HEK293 (cell line): ENCODE data around the gene HRAS.

ENCODE experiments used
- GLIS1 ChIP-seq: fragments of 450-650 bp; formaldehyde crosslinking; IDR thresholded peaks from 2 replicates; pipeline ENCODE4 v1.5.1; 2016; ENCODE audit warnings: missing biosample characterization, missing genetic modification characterization
- KLF16 ChIP-seq: fragments of 450-650 bp; formaldehyde crosslinking; IDR thresholded peaks from 2 replicates; pipeline ENCODE4 v1.5.1; 2017; ENCODE audit warnings: missing biosample characterization, missing genetic modification characterization
- KLF8 ChIP-seq: fragments of 450-650 bp; formaldehyde crosslinking; IDR thresholded peaks from 2 replicates; pipeline ENCODE4 v1.5.1; 2016; ENCODE audit warnings: missing biosample characterization, missing genetic modification characterization
- OSR2 ChIP-seq: fragments of 450-650 bp; formaldehyde crosslinking; IDR thresholded peaks from 2 replicates; pipeline ENCODE4 v1.5.1; 2016; ENCODE audit warnings: missing biosample characterization, missing genetic modification characterization
- PRDM1 ChIP-seq: fragments of 450-650 bp; formaldehyde crosslinking; IDR thresholded peaks from 2 replicates; pipeline ENCODE4; 2016; ENCODE audit warnings: missing biosample characterization, missing genetic modification characterization
- YY2 ChIP-seq: fragments of 450-650 bp; formaldehyde crosslinking; IDR thresholded peaks from 2 replicates; pipeline ENCODE4 v1.5.1; 2016; ENCODE audit warnings: missing biosample characterization, missing genetic modification characterization
- ZBTB11 ChIP-seq: fragments of 450-650 bp; formaldehyde crosslinking; conservative IDR thresholded peaks from 2 replicates; pipeline ENCODE4 v1.5.1; 2016; ENCODE audit warnings: low read depth, missing biosample characterization, missing genetic modification characterization
- ZBTB21 ChIP-seq: fragments of 450-650 bp; formaldehyde crosslinking; IDR thresholded peaks from 2 replicates; pipeline ENCODE4 v1.5.1; 2017; ENCODE audit warnings: missing biosample characterization, missing genetic modification characterization
- ZBTB26 ChIP-seq: fragments of 450-650 bp; formaldehyde crosslinking; optimal IDR thresholded peaks from 2 replicates; pipeline ENCODE3; 2016; ENCODE audit warnings: missing biosample characterization, mild to moderate bottlenecking, missing genetic modification characterization
- ZIC2 ChIP-seq: fragments of 450-650 bp; formaldehyde crosslinking; IDR thresholded peaks from 2 replicates; pipeline ENCODE4 v1.5.1; 2016; ENCODE audit warnings: missing biosample characterization, missing genetic modification characterization
- ZNF10 ChIP-seq: fragments of 450-650 bp; formaldehyde crosslinking; IDR thresholded peaks from 2 replicates; pipeline ENCODE4 v1.5.1; 2017; ENCODE audit warnings: missing biosample characterization, missing genetic modification characterization
- ZNF121 ChIP-seq: fragments of 450-650 bp; formaldehyde crosslinking; IDR thresholded peaks from 2 replicates; pipeline ENCODE4 v1.5.1; 2016; ENCODE audit warnings: missing biosample characterization, missing genetic modification characterization
- ZNF211 ChIP-seq: fragments of 450-650 bp; formaldehyde crosslinking; IDR thresholded peaks from 2 replicates; pipeline ENCODE4 v1.5.1; 2016; ENCODE audit warnings: low read depth, missing biosample characterization, missing genetic modification characterization
- ZNF341 ChIP-seq: fragments of 450-650 bp; formaldehyde crosslinking; IDR thresholded peaks from 2 replicates; pipeline ENCODE4; 2016; ENCODE audit warnings: low read depth, missing biosample characterization, missing genetic modification characterization
- ZNF473 ChIP-seq: fragments of 450-650 bp; formaldehyde crosslinking; IDR thresholded peaks from 2 replicates; pipeline ENCODE4 v1.5.1; 2017; ENCODE audit warnings: missing biosample characterization, missing genetic modification characterization
- ZNF513 ChIP-seq: fragments of 450-650 bp; IDR thresholded peaks from 2 replicates; pipeline ENCODE4 v1.5.1; 2018; ENCODE audit warnings: missing biosample characterization, missing genetic modification characterization
- ZNF518A ChIP-seq: fragments of 450-650 bp; formaldehyde crosslinking; conservative IDR thresholded peaks from 2 replicates; pipeline ENCODE4 v1.5.1; 2016; ENCODE audit warnings: low read depth, missing biosample characterization, missing genetic modification characterization
- ZNF544 ChIP-seq: fragments of 450-650 bp; formaldehyde crosslinking; IDR thresholded peaks from 2 replicates; pipeline ENCODE4 v1.5.0; 2017; ENCODE audit warnings: missing biosample characterization, missing genetic modification characterization
- ZNF580 ChIP-seq: fragments of 450-650 bp; formaldehyde crosslinking; IDR thresholded peaks from 2 replicates; pipeline ENCODE4 v1.5.1; 2016; ENCODE audit warnings: missing biosample characterization, missing genetic modification characterization
- ZNF610 ChIP-seq: fragments of 450-650 bp; formaldehyde crosslinking; IDR thresholded peaks from 2 replicates; pipeline ENCODE4 v1.5.1; 2016; ENCODE audit warnings: missing biosample characterization, missing genetic modification characterization, borderline replicate concordance
- ZNF654 ChIP-seq: fragments of 450-650 bp; formaldehyde crosslinking; IDR thresholded peaks from 2 replicates; pipeline ENCODE4 v1.5.1; 2016; ENCODE audit warnings: low read depth, missing biosample characterization, missing genetic modification characterization
- ZNF658 ChIP-seq: fragments of 450-650 bp; formaldehyde crosslinking; IDR thresholded peaks from 2 replicates; pipeline ENCODE4; 2016; ENCODE audit warnings: missing biosample characterization, missing genetic modification characterization
- ZNF692 ChIP-seq: fragments of 450-650 bp; formaldehyde crosslinking; IDR thresholded peaks from 2 replicates; pipeline ENCODE4 v1.5.1; 2016; ENCODE audit warnings: missing biosample characterization, missing genetic modification characterization
- ZNF785 ChIP-seq: fragments of 450-650 bp; formaldehyde crosslinking; IDR thresholded peaks from 2 replicates; pipeline ENCODE4 v1.5.1; 2016; ENCODE audit warnings: missing biosample characterization, missing genetic modification characterization
- ZNF830 ChIP-seq: fragments of 450-650 bp; IDR thresholded peaks from 2 replicates; pipeline ENCODE4 v1.5.0; 2018; ENCODE audit warnings: missing biosample characterization, missing genetic modification characterization, low read depth, mild to moderate bottlenecking, moderate library complexity
- ZSCAN16 ChIP-seq: fragments of 450-650 bp; formaldehyde crosslinking; IDR thresholded peaks from 2 replicates; pipeline ENCODE4 v1.5.1; 2016; ENCODE audit warnings: missing biosample characterization, missing genetic modification characterization

The HRAS gene

GRCh38 chr11:554428-555226 lies 19.3 kb upstream of the HRAS start (continued):
- TF ChIP-seq KLF8 (tag by site-specific recombination) (no peak), ZBTB21 (tag by site-specific recombination) (no peak), ZIC2 (peak; percentile 31; the same call in 1 of the 2 replicates), ZNF610 (tag by site-specific recombination) (no peak), ZNF544 (tag by site-specific recombination) (no peak), ZBTB11 (no peak), ZNF10 (no peak), OSR2 (tag by site-specific recombination) (0 out of 2 replicates have a peak, but pooled peaks have one; percentile 23), ZNF121 (tag by site-specific recombination) (no peak), YY2 (no peak), ZNF785 (tag by site-specific recombination) (no peak), ZNF654 (tag by site-specific recombination) (peak; percentile 27), GLIS1 (tag by site-specific recombination) (0 out of 2 replicates have a peak, but pooled peaks have one; percentile 14), ZNF830 (no peak), ZNF658 (tag by site-specific recombination) (no peak), KLF16 (tag by site-specific recombination) (no peak), PRDM1 (tag by site-specific recombination) (no peak), ZNF513 (tag by site-specific recombination) (no peak), ZNF580 (tag by site-specific recombination) (no peak), ZNF518A (tag by site-specific recombination) (no peak), ZNF473 (tag by site-specific recombination) (no peak), ZBTB26 (tag by site-specific recombination) (peak; percentile 42), ZNF341 (tag by site-specific recombination) (no peak), ZNF211 (tag by site-specific recombination) (no peak), ZSCAN16 (no peak), ZNF692 (no peak)
